Liver (tissue), 3 donors: ENCODE data around the gene ARHGEF2.

Experiments
- CTCF ChIP-seq: fragments of 150-350 bp; IDR thresholded peaks from 2 replicates; pipeline ENCODE4 v1.5.1; 2017; ENCODE audit warnings: improper control_type of control experiment, low read depth, low read length; ENCODE audit not compliant: missing input control
- EGR1 ChIP-seq, 2 donors: IDR thresholded peaks; 2 replicates each; pipeline ENCODE4 v1.6.1; 2016 to 2018; ENCODE audit warnings: antibody characterized with exemption in 2 of 2, low read depth in 2 of 2
- FOXA1 ChIP-seq: IDR thresholded peaks from 2 replicates; pipeline ENCODE4 v1.6.1; 2016; ENCODE audit warnings: antibody characterized with exemption
- HNF4G ChIP-seq: IDR thresholded peaks from 2 replicates; pipeline ENCODE4 v1.6.1; 2016; ENCODE audit warnings: antibody characterized with exemption
- JUND ChIP-seq, 2 donors: IDR thresholded peaks; 2 replicates each; pipeline ENCODE4 v1.6.1; 2016; ENCODE audit warnings: antibody characterized with exemption in 2 of 2
- RAD21 ChIP-seq, 2 donors: IDR thresholded peaks; 2 replicates each; pipeline ENCODE4 v1.6.1; 2016; ENCODE audit warnings: antibody characterized with exemption in 2 of 2, mild to moderate bottlenecking in 2 of 2
- RXRA ChIP-seq, 2 donors: IDR thresholded peaks; 2 replicates each; pipeline ENCODE4 v1.6.1; 2017 to 2018; ENCODE audit warnings: antibody characterized with exemption in 2 of 2, mild to moderate bottlenecking in 1 of 2
- SP1 ChIP-seq: IDR thresholded peaks from 2 replicates; pipeline ENCODE4 v1.6.1; 2018; ENCODE audit warnings: antibody characterized with exemption, mild to moderate bottlenecking
- TAF1 ChIP-seq: conservative IDR thresholded peaks from 2 replicates; pipeline ENCODE4 v1.6.1; 2016; ENCODE audit warnings: antibody characterized with exemption, mild to moderate bottlenecking
- YY1 ChIP-seq: IDR thresholded peaks from 2 replicates; pipeline ENCODE4 v1.6.1; 2016; ENCODE audit warnings: antibody characterized with exemption, mild to moderate bottlenecking
- TF ChIP-seq, protein P1 (sequence below): IDR thresholded peaks from 2 replicates; pipeline ENCODE4 v1.6.1; 2016; ENCODE audit warnings: antibody characterized with exemption
- TF ChIP-seq, protein P2 (sequence below): IDR thresholded peaks from 2 replicates; pipeline ENCODE4 v1.6.1; 2016; ENCODE audit warnings: antibody characterized with exemption, mild to moderate bottlenecking
- TF ChIP-seq, protein P3 (sequence below): IDR thresholded peaks from 2 replicates; pipeline ENCODE4 v1.6.1; 2016; ENCODE audit warnings: antibody characterized with exemption
- TF ChIP-seq, protein P4 (sequence below): IDR thresholded peaks from 2 replicates; pipeline ENCODE4 v1.6.1; 2016; ENCODE audit warnings: antibody characterized with exemption
- donor health status: healthy.
- donor health status: healthy.

GRCh38 chr1:156003923-156004188 is 25.5 kb upstream of the ARHGEF2 start:
- no peak for TF ChIP-seq JUND (IDR thresholded peaks at IDR 0.05)
- no peak for TF ChIP-seq EGR1 (IDR thresholded peaks at IDR 0.05; ENCODE audit: low read depth in 2 of 2)
- no peak for TF ChIP-seq CTCF
- TF ChIP-seq, protein P1, sequence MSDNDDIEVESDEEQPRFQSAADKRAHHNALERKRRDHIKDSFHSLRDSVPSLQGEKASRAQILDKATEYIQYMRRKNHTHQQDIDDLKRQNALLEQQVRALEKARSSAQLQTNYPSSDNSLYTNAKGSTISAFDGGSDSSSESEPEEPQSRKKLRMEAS = no peak
- no peak for TF ChIP-seq TAF1
- TF ChIP-seq SP1 = no peak
- TF ChIP-seq YY1 = no peak
- TF ChIP-seq, protein P2, sequence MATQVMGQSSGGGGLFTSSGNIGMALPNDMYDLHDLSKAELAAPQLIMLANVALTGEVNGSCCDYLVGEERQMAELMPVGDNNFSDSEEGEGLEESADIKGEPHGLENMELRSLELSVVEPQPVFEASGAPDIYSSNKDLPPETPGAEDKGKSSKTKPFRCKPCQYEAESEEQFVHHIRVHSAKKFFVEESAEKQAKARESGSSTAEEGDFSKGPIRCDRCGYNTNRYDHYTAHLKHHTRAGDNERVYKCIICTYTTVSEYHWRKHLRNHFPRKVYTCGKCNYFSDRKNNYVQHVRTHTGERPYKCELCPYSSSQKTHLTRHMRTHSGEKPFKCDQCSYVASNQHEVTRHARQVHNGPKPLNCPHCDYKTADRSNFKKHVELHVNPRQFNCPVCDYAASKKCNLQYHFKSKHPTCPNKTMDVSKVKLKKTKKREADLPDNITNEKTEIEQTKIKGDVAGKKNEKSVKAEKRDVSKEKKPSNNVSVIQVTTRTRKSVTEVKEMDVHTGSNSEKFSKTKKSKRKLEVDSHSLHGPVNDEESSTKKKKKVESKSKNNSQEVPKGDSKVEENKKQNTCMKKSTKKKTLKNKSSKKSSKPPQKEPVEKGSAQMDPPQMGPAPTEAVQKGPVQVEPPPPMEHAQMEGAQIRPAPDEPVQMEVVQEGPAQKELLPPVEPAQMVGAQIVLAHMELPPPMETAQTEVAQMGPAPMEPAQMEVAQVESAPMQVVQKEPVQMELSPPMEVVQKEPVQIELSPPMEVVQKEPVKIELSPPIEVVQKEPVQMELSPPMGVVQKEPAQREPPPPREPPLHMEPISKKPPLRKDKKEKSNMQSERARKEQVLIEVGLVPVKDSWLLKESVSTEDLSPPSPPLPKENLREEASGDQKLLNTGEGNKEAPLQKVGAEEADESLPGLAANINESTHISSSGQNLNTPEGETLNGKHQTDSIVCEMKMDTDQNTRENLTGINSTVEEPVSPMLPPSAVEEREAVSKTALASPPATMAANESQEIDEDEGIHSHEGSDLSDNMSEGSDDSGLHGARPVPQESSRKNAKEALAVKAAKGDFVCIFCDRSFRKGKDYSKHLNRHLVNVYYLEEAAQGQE = no peak
- TF ChIP-seq, protein P3, sequence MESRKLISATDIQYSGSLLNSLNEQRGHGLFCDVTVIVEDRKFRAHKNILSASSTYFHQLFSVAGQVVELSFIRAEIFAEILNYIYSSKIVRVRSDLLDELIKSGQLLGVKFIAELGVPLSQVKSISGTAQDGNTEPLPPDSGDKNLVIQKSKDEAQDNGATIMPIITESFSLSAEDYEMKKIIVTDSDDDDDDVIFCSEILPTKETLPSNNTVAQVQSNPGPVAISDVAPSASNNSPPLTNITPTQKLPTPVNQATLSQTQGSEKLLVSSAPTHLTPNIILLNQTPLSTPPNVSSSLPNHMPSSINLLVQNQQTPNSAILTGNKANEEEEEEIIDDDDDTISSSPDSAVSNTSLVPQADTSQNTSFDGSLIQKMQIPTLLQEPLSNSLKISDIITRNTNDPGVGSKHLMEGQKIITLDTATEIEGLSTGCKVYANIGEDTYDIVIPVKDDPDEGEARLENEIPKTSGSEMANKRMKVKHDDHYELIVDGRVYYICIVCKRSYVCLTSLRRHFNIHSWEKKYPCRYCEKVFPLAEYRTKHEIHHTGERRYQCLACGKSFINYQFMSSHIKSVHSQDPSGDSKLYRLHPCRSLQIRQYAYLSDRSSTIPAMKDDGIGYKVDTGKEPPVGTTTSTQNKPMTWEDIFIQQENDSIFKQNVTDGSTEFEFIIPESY = no peak
- TF ChIP-seq RAD21 (IDR thresholded peaks at IDR 0.05) = no peak
- no peak for TF ChIP-seq FOXA1
- TF ChIP-seq RXRA (IDR thresholded peaks at IDR 0.05) = no peak
- TF ChIP-seq, protein P4, sequence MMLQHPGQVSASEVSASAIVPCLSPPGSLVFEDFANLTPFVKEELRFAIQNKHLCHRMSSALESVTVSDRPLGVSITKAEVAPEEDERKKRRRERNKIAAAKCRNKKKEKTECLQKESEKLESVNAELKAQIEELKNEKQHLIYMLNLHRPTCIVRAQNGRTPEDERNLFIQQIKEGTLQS = no peak
- TF ChIP-seq HNF4G = no peak
